IMR-90 (cell line): ENCODE data around the gene PCNX4. TPM values are rescaled to one million over a fixed set of nuclear protein-coding genes. Genes with fewer than 3 reads are reported as not detected.

Experiments used
- ATAC-seq: fragments of 200-7000 bp; cut with Tn5 transposase; 2 replicates; pipeline ENCODE4 v1.9.1; 2020; ENCODE audit warnings: low read depth, mild to moderate bottlenecking, moderate library complexity
- BruUV-seq: library from RNA; stranded (reverse); fragments of 400-500 nt; replicated peaks from 2 replicates; lab custom pipeline; 2021; lab: Mats Ljungman, UMichigan
- CTCF ChIA-PET: fragments of 300-600 bp; formaldehyde crosslinking; extraction: SDS; loops from one replicate; lab custom pipeline; 2021; ENCODE audit warnings: antibody characterized with exemption; lab: Yijun Ruan, JAX
- POLR2A ChIA-PET: fragments of 300-600 bp; sonication (Branson Sonifier 250); formaldehyde crosslinking; loops from one replicate; lab custom pipeline; 2022; ENCODE audit warnings: antibody characterized with exemption; ENCODE audit not compliant: unreplicated experiment; lab: Charles Lee
- DNase-seq: peaks from one replicate; pipeline ENCODE4 v3.0.0; 2013
- H2AFZ ChIP-seq: replicated peaks from 2 replicates; pipeline ENCODE3; 2013; ENCODE audit warnings: low read length, mild to moderate bottlenecking; ENCODE audit not compliant: poor library complexity
- H2AK5ac ChIP-seq: 2 replicates; pipeline ENCODE4 v1.6.1; 2013; ENCODE audit warnings: low read depth, low read length, inconsistent platforms
- H2AK9ac ChIP-seq: replicated peaks from 2 replicates; pipeline ENCODE3; 2013; ENCODE audit warnings: mild to moderate bottlenecking, low read depth, low read length, moderate library complexity; ENCODE audit not compliant: poor library complexity
- H2BK120ac ChIP-seq: 2 replicates; pipeline ENCODE4 v1.6.1; 2013; ENCODE audit warnings: low read depth, low read length, inconsistent platforms
- H2BK15ac ChIP-seq: 3 replicates; pipeline ENCODE4 v1.6.1; 2013; ENCODE audit warnings: low read depth, low read length, inconsistent platforms
- H2BK20ac ChIP-seq: 2 replicates; pipeline ENCODE4 v1.6.1; 2013; ENCODE audit warnings: low read depth, mild to moderate bottlenecking, inconsistent platforms, low read length, moderate library complexity
- H2BK5ac ChIP-seq: 2 replicates; pipeline ENCODE4 v1.6.1; 2013; ENCODE audit warnings: mild to moderate bottlenecking, low read depth, low read length, inconsistent platforms; ENCODE audit not compliant: poor library complexity, severe bottlenecking
- H3K14ac ChIP-seq: replicated peaks from 2 replicates; pipeline ENCODE4 v1.6.1; 2013; ENCODE audit warnings: low read depth, low read length, inconsistent platforms
- H3K18ac ChIP-seq: 2 replicates; pipeline ENCODE4 v1.6.1; 2013; ENCODE audit warnings: low read depth, low read length, control low read depth
- H3K23ac ChIP-seq: 2 replicates; pipeline ENCODE4 v1.6.1; 2013; ENCODE audit warnings: low read depth, low read length, inconsistent platforms
- H3K27ac ChIP-seq: 2 replicates; pipeline ENCODE4 v1.5.1; 2013; ENCODE audit warnings: mild to moderate bottlenecking, control low read depth, low read length; ENCODE audit not compliant: insufficient read depth
- H3K27me3 ChIP-seq: 2 replicates; pipeline ENCODE4 v1.6.1; 2013; ENCODE audit warnings: low read length; ENCODE audit not compliant: control insufficient read depth, insufficient read depth
- H3K36me3 ChIP-seq: 2 replicates; pipeline ENCODE4 v1.6.1; 2013; ENCODE audit warnings: low read length, mixed read lengths; ENCODE audit not compliant: control insufficient read depth, insufficient read depth
- H3K4ac ChIP-seq: 2 replicates; pipeline ENCODE4 v1.6.1; 2013; ENCODE audit warnings: low read depth, low read length, inconsistent platforms
- H3K4me1 ChIP-seq: 2 replicates; pipeline ENCODE4 v1.6.1; 2013; ENCODE audit warnings: low read length, mixed read lengths; ENCODE audit not compliant: control insufficient read depth, insufficient read depth
- H3K4me2 ChIP-seq: 2 replicates; pipeline ENCODE4 v1.6.1; 2013; ENCODE audit warnings: low read depth, mild to moderate bottlenecking, control low read depth, low read length, moderate library complexity
- H3K4me3 ChIP-seq: 2 replicates; pipeline ENCODE4 v1.5.1; 2013; ENCODE audit warnings: low read depth, mild to moderate bottlenecking, control low read depth, low read length, moderate library complexity; ENCODE audit not compliant: insufficient read depth
- H3K56ac ChIP-seq: 2 replicates; pipeline ENCODE4 v1.6.1; 2013; ENCODE audit warnings: low read length, inconsistent platforms; ENCODE audit not compliant: insufficient read depth; ENCODE audit errors: extremely low read depth
- H3K79me1 ChIP-seq, 2 experiments: 2 replicates each; pipeline ENCODE4 v1.6.1; 2013; ENCODE audit warnings: low read length in 2 of 2, inconsistent platforms in 1 of 2, low read depth in 1 of 2
- H3K9ac ChIP-seq: 2 replicates; pipeline ENCODE4 v1.6.1; 2013; ENCODE audit warnings: low read depth, low read length, control low read depth
- H3K9me1 ChIP-seq: 2 replicates; pipeline ENCODE4 v1.6.1; 2013; ENCODE audit warnings: low read length, inconsistent platforms; ENCODE audit not compliant: insufficient read depth
- H3K9me3 ChIP-seq: 2 replicates; pipeline ENCODE4 v1.6.1; 2013; ENCODE audit warnings: low read length; ENCODE audit not compliant: control insufficient read depth, insufficient read depth
- H4K20me1 ChIP-seq: 2 replicates; pipeline ENCODE4 v1.6.1; 2013; ENCODE audit warnings: low read length, inconsistent platforms; ENCODE audit not compliant: insufficient read depth
- H4K5ac ChIP-seq: 2 replicates; pipeline ENCODE4 v1.6.1; 2013; ENCODE audit warnings: mild to moderate bottlenecking, low read depth, low read length, control low read depth
- H4K8ac ChIP-seq, 2 experiments: 2 replicates each; pipeline ENCODE4 v1.6.1; 2013; ENCODE audit warnings: low read depth in 2 of 2, low read length in 2 of 2, control low read depth in 1 of 2, inconsistent platforms in 1 of 2
- H4K91ac ChIP-seq: 2 replicates; pipeline ENCODE4 v1.6.1; 2013; ENCODE audit warnings: low read depth, low read length, inconsistent platforms; ENCODE audit not compliant: insufficient read depth
- BHLHE40 ChIP-seq: fragments of 150-350 bp; IDR thresholded peaks from 2 replicates; pipeline ENCODE4 v1.6.1; 2016; ENCODE audit warnings: mild to moderate bottlenecking, low read depth, low read length
- CEBPB ChIP-seq: IDR thresholded peaks from 2 replicates; pipeline ENCODE4 v1.6.1; 2012; ENCODE audit warnings: low read depth, low read length, improper control_type of control experiment
- CHD1 ChIP-seq: IDR thresholded peaks from 2 replicates; pipeline ENCODE4 v1.6.1; 2012; ENCODE audit warnings: low read depth, low read length, improper control_type of control experiment
- FOS ChIP-seq: fragments of 150-350 bp; IDR thresholded peaks from 2 replicates; pipeline ENCODE4 v1.6.1; 2016; ENCODE audit warnings: low read depth, low read length
- MAFK ChIP-seq: IDR thresholded peaks from 2 replicates; pipeline ENCODE4 v1.6.1; 2012; ENCODE audit warnings: low read depth, low read length, improper control_type of control experiment
- MAZ ChIP-seq: IDR thresholded peaks from 2 replicates; pipeline ENCODE4 v1.6.1; 2012; ENCODE audit warnings: low read depth, mild to moderate bottlenecking, low read length, improper control_type of control experiment, moderate library complexity, borderline replicate concordance
- RAD21 ChIP-seq: IDR thresholded peaks from 2 replicates; pipeline ENCODE4 v1.6.1; 2012; ENCODE audit warnings: low read length, improper control_type of control experiment
- USF2 ChIP-seq: fragments of 150-350 bp; IDR thresholded peaks from 2 replicates; pipeline ENCODE4 v1.6.1; 2017; ENCODE audit warnings: mild to moderate bottlenecking, antibody characterized with exemption, low read length, low read depth
- WGBS, 2 experiments: methylation state at CpG; one replicate each; pipeline versions ENCODE4 v1.1.5 to v1.1.7; 2013; ENCODE audit warnings: missing lambda C conversion rate in 2 of 2; ENCODE audit not compliant: insufficient read length in 1 of 2; ENCODE audit errors: extremely low coverage in 2 of 2; 5-methylcytosine and 5-hydroxymethylcytosine counted together
- dilution Hi-C: fragments of 300-500 bp; cut with HindIII; formaldehyde crosslinking; loops from one replicate; pipeline ENCODE4 v1.14.3; 2018; ENCODE audit warnings: low sequenced_read_pairs; ENCODE audit not compliant: unreplicated experiment
- in situ Hi-C: fragments of 300-500 bp; cut with MboI; formaldehyde crosslinking; loops from 3 replicates; pipeline ENCODE4 v1.14.3; 2019; ENCODE audit warnings: low sequenced_read_pairs, inconsistent platforms, mixed read lengths
- intact Hi-C: fragments of 100-400 bp; cut with micrococcal nuclease; formaldehyde crosslinking; loops from 2 replicates; pipeline ENCODE4 v1.10.0; 2022
- polyA plus RNA-seq, 3 experiments: library from polyadenylated mRNA; depleted of rRNA; stranded (reverse); fragments of >200 nt; gene quantifications; 2 replicates each; pipeline ENCODE4 v1.2.3, GENCODE V29; 2012; ENCODE audit warnings: low replicate concordance in 1 of 3
- total RNA-seq: library from RNA; depleted of rRNA; stranded (reverse); fragments of >200 nt; gene quantifications from 2 replicates; pipeline ENCODE4 v1.2.3, GENCODE V29; 2012

Gene PCNX4
- total and polyA plus RNA-seq, 2 of the 4 experiments (the other 2 are of a cell fraction), result 55.4 to 128 TPM

GRCh38 chr14:60210703-60211102 lies 119.0 kb downstream of the PCNX4 start:
- H2BK15ac ChIP-seq, result no peak overlapping the region
- POLR2A ChIA-PET, result no interaction called here
- no peak overlapping the region for H2BK20ac ChIP-seq
- no peak overlapping the region for H3K4ac ChIP-seq
- TF ChIP-seq RAD21 (no peak), MAZ (no peak), USF2 (no peak), CHD1 (no peak), BHLHE40 (no peak), FOS (no peak), MAFK (no peak), CEBPB (no peak)
- no peak overlapping the region for H4K91ac ChIP-seq
- no peaks in the 10 kb centered on the region for H3K79me1 ChIP-seq
- BruUV-seq, result no TSS peak
- no peak overlapping the region for H3K27ac ChIP-seq
- no peak for ATAC-seq
- H3K36me3 ChIP-seq, result no peaks in the 10 kb centered on the region
- H3K23ac ChIP-seq, result no peak overlapping the region
- in situ Hi-C loops (no loop called here), dilution Hi-C loops (no loop called here), intact Hi-C loops (no loop called here)
- H3K9ac ChIP-seq, result no peak overlapping the region
- H4K5ac ChIP-seq, result no peak overlapping the region
- H3K9me3 ChIP-seq, result no peaks in the 10 kb centered on the region
- CTCF ChIA-PET, result interaction anchor here (0.6 kb wide), 1 partner anchor 352 kb away, joined by 3 read pairs; no protein-coding TSS in a partner anchor
- peaks cover 7% of the 10 kb centered on the region for H3K27me3 ChIP-seq
- H3K18ac ChIP-seq, result no peak overlapping the region
- H2AFZ ChIP-seq, result no peak overlapping the region
- no peak overlapping the region for H4K8ac ChIP-seq
- no peaks in the 10 kb centered on the region for H3K9me1 ChIP-seq
- H2AK9ac ChIP-seq, result no peak overlapping the region
- H3K4me1 ChIP-seq, result no peaks in the 10 kb centered on the region; the same call in 1 of the 2 replicates
- WGBS, 2 experiments, result no CpG with 5 or more reads among the region's 1 CpG
- no peak overlapping the region for H3K4me3 ChIP-seq
- DNase-seq, result no peak
- no peak overlapping the region for H3K14ac ChIP-seq
- H2AK5ac ChIP-seq, result no peak overlapping the region
- H2BK120ac ChIP-seq, result no peak overlapping the region
- H3K56ac ChIP-seq, result no peak overlapping the region
- H2BK5ac ChIP-seq, result no peak overlapping the region
- H3K4me2 ChIP-seq, result no peak overlapping the region
- no peaks in the 10 kb centered on the region for H4K20me1 ChIP-seq
